GM21825 (cell line): ENCODE measurements around the gene KISS1R.
A peak's percentile ranks its signal among the peaks of the same experiment; 100 is the strongest.
"Not testable (repeated sequence)": the region's sequence is repeated elsewhere in the genome, so short reads cannot be mapped to it uniquely, and the experiment has no call there.

Experiments used
- ATAC-seq: cut with Tn5 transposase; IDR thresholded peaks from one replicate; pipeline ENCODE4 v1.9.1; 2021; ENCODE audit warnings: mild to moderate bottlenecking, moderate library complexity; ENCODE audit not compliant: unreplicated experiment

KISS1R gene

GRCh38 chr19:952049-952679 is 35.0 kb downstream of the KISS1R start:
- no peak for ATAC-seq

GRCh38 chr19:952680-953444 is 35.7 kb downstream of the KISS1R start:
- no peak for ATAC-seq

GRCh38 chr19:953445-954271 is 36.5 kb downstream of the KISS1R start:
- no peak for ATAC-seq

GRCh38 chr19:954272-954671 is 37.1 kb downstream of the KISS1R start:
- ATAC-seq = no peak

- ATAC-seq = peak; percentile 37
These were observed 37.8 kb downstream of the KISS1R start for GRCh38 chr19:954672-955494.

- no peak for ATAC-seq
These were observed 39.0 kb downstream of the KISS1R start for GRCh38 chr19:955803-956765.

GRCh38 chr19:956766-957440 is 39.8 kb downstream of the KISS1R start:
- ATAC-seq = no peak

GRCh38 chr19:957578-957977 is 40.4 kb downstream of the KISS1R start:
- not testable (repeated sequence) for ATAC-seq

- no peak for ATAC-seq
These were observed 42.1 kb downstream of the KISS1R start for GRCh38 chr19:958967-959855.

- ATAC-seq = no peak
These were observed 42.9 kb downstream of the KISS1R start for GRCh38 chr19:960020-960419.

- no peak for ATAC-seq
These were observed 43.4 kb downstream of the KISS1R start for GRCh38 chr19:960601-960938.

- no peak for ATAC-seq
These were observed 44.9 kb downstream of the KISS1R start for GRCh38 chr19:961866-962620.

GRCh38 chr19:962683-963400 is 45.7 kb downstream of the KISS1R start:
- ATAC-seq = no peak

GRCh38 chr19:963486-963951 is 46.4 kb downstream of the KISS1R start:
- ATAC-seq = no peak

- no peak for ATAC-seq
These were observed 47.0 kb downstream of the KISS1R start for GRCh38 chr19:964116-964520.

GRCh38 chr19:964761-965694 is 47.9 kb downstream of the KISS1R start:
- ATAC-seq = no peak
